Uterus (tissue), 4 donors: ENCODE measurements around the gene CLIP2. TPM values are rescaled to one million over a fixed set of nuclear protein-coding genes. Genes with fewer than 3 reads are reported as not detected.
"Not testable (repeated sequence)": the region's sequence is repeated elsewhere in the genome, so short reads cannot be mapped to it uniquely, and the experiment has no call there.

Experiments used
- DNase-seq, 2 donors: peaks; one replicate each; pipeline ENCODE4 v3.0.0-alpha.2; 2019 to 2020
- H3K27ac ChIP-seq, 2 donors: fragments of 200-600 bp; sonication (generic); 1 replicate in 1 of 2; 2 replicates in 1 of 2; pipeline ENCODE4 v1.5.1; 2016 to 2018
- H3K27me3 ChIP-seq, 2 donors: fragments of 200-600 bp; sonication (generic); one replicate each; pipeline ENCODE4 v1.5.1; 2018 to 2019; ENCODE audit warnings: control low read depth in 1 of 2
- H3K36me3 ChIP-seq, 2 donors: fragments of 200-600 bp; sonication (generic); one replicate each; pipeline ENCODE4 v1.5.1; 2019; ENCODE audit warnings: control low read depth in 1 of 2
- H3K4me1 ChIP-seq, 2 donors: fragments of 200-600 bp; sonication (generic); one replicate each; pipeline ENCODE4 v1.5.1; 2018 to 2019; ENCODE audit warnings: control low read depth in 1 of 2
- H3K4me3 ChIP-seq, 2 donors: fragments of 200-600 bp; sonication (generic); 1 replicate in 1 of 2; 2 replicates in 1 of 2; pipeline ENCODE4 v1.5.1; 2018 to 2019; ENCODE audit warnings: mild to moderate bottlenecking in 1 of 2
- H3K9me3 ChIP-seq, 2 donors: fragments of 200-600 bp; sonication (generic); one replicate each; pipeline ENCODE4 v1.5.1; 2019; ENCODE audit warnings: control low read depth in 1 of 2
- CTCF ChIP-seq, 4 experiments: fragments of 200-600 bp in 2 of 4; fragments of 450-650 bp in 2 of 4; sonication (generic) in 2 of 4; IDR thresholded peaks; one replicate each; pipeline ENCODE4 v1.5.1; 2016 to 2019; ENCODE audit warnings: antibody characterized with exemption in 4 of 4, mild to moderate bottlenecking in 2 of 4, moderate library complexity in 1 of 4
- POLR2A ChIP-seq, 2 donors: fragments of 450-650 bp; IDR thresholded peaks; one replicate each; pipeline ENCODE4 v1.6.1; 2016; ENCODE audit warnings: antibody characterized with exemption in 2 of 2, mild to moderate bottlenecking in 1 of 2, moderate library complexity in 1 of 2
- intact Hi-C: fragments of 100-400 bp; cut with DNase I; formaldehyde crosslinking; loops from one replicate; pipeline ENCODE4 v1.15.1; 2023; ENCODE audit warnings: low total_unique reads
- total RNA-seq, 4 donors: library from RNA; depleted of rRNA in 3 of 4; stranded (reverse); fragments of >200 nt in 3 of 4; gene quantifications; one replicate each; pipeline versions ENCODE4 v1.1.0 to v1.2.4, GENCODE V29; 2014 to 2023
- donor health status: DM: yes; HTN: yes; CAD: no.

Gene CLIP2
- total RNA-seq, 4 donors from 2014 or later = 20.3 to 41.8 (median 28.4) TPM

- H3K36me3 ChIP-seq = no peaks in the 10 kb centered on the region
- intact Hi-C loops = loop anchor here (5.0 kb wide), 1 partner anchor 288 kb away; no protein-coding TSS in a partner anchor
- DNase-seq = no peak
Observed at GRCh38 chr7:74424291-74424880, 135.2 kb downstream of the CLIP2 start.

GRCh38 chr7:74428023-74428422 is 138.8 kb downstream of the CLIP2 start:
- H3K27me3 ChIP-seq = no peaks in the 10 kb centered on the region
- intact Hi-C loops = no loop called here
- TF ChIP-seq CTCF (IDR thresholded peaks at IDR 0.05) (no peak), POLR2A (IDR thresholded peaks at IDR 0.05) (no peak)
- no peaks in the 10 kb centered on the region for H3K9me3 ChIP-seq
- H3K4me3 ChIP-seq = no peak overlapping the region
- H3K36me3 ChIP-seq = no peaks in the 10 kb centered on the region
- no peak for DNase-seq
- no peaks in the 10 kb centered on the region for H3K4me1 ChIP-seq
- H3K27ac ChIP-seq = no peak overlapping the region

More at GRCh38 chr7:74424291-74424880, 135.2 kb downstream of the CLIP2 start:
- Histone ChIP-seq H3K27ac (no peak overlapping the region), H3K4me1 (no peaks in the 10 kb centered on the region), H3K9me3 (no peaks in the 10 kb centered on the region), H3K4me3 (no peak overlapping the region), H3K27me3 (no peaks in the 10 kb centered on the region)
- TF ChIP-seq CTCF (IDR thresholded peaks at IDR 0.05) (no peak), POLR2A (IDR thresholded peaks at IDR 0.05) (no peak)

- H3K9me3 ChIP-seq = no peaks in the 10 kb centered on the region
- DNase-seq = no peak
- intact Hi-C loops = no loop called here
- TF ChIP-seq CTCF (IDR thresholded peaks at IDR 0.05) (no peak), POLR2A (IDR thresholded peaks at IDR 0.05) (no peak)
- no peak overlapping the region for H3K4me3 ChIP-seq
- no peaks in the 10 kb centered on the region for H3K4me1 ChIP-seq
- H3K27ac ChIP-seq = no peak overlapping the region
- H3K27me3 ChIP-seq = no peaks in the 10 kb centered on the region
- H3K36me3 ChIP-seq = no peaks in the 10 kb centered on the region
Observed at GRCh38 chr7:74429153-74429747, 140.0 kb downstream of the CLIP2 start.

GRCh38 chr7:74430409-74430808 is 141.2 kb downstream of the CLIP2 start:
- H3K4me1 ChIP-seq, DNase-seq, H3K9me3 ChIP-seq, H3K27me3 ChIP-seq, intact Hi-C loops, H3K36me3 ChIP-seq, H3K4me3 ChIP-seq, H3K27ac ChIP-seq: not testable (repeated sequence)

GRCh38 chr7:74430961-74431466 is 141.8 kb downstream of the CLIP2 start:
- intact Hi-C loops = no loop called here
- Histone ChIP-seq H3K27me3 (no peaks in the 10 kb centered on the region), H3K9me3 (no peaks in the 10 kb centered on the region), H3K36me3 (no peaks in the 10 kb centered on the region), H3K27ac (no peak overlapping the region), H3K4me1 (no peaks in the 10 kb centered on the region), H3K4me3 (no peak overlapping the region)
- DNase-seq = no peak
- TF ChIP-seq POLR2A (IDR thresholded peaks at IDR 0.05) (no peak), CTCF (IDR thresholded peaks at IDR 0.05) (no peak)

GRCh38 chr7:74437291-74437571 is 148.0 kb downstream of the CLIP2 start:
- H3K4me3 ChIP-seq, H3K4me1 ChIP-seq, DNase-seq, H3K27me3 ChIP-seq, H3K27ac ChIP-seq, H3K9me3 ChIP-seq, intact Hi-C loops, H3K36me3 ChIP-seq: not testable (repeated sequence)
